Measurements from ENCODE around the gene PPP1R14C.

Gene PPP1R14C

GRCh38 chr6:150196942-150197745 is 54.3 kb downstream of the PPP1R14C start:
- DNase-seq = no peak

GRCh38 chr6:150198532-150198931 is 55.7 kb downstream of the PPP1R14C start:
- DNase-seq = no peak

GRCh38 chr6:150199241-150199640 is 56.4 kb downstream of the PPP1R14C start:
- DNase-seq = no peak

GRCh38 chr6:150200428-150201100 is 57.7 kb downstream of the PPP1R14C start:
- DNase-seq = no peak

GRCh38 chr6:150201285-150201684 is 58.4 kb downstream of the PPP1R14C start:
- DNase-seq = no peak

- DNase-seq = no peak
Measured at GRCh38 chr6:150201772-150202329, 59.0 kb downstream of the PPP1R14C start.

- DNase-seq = no peak
Measured at GRCh38 chr6:150202404-150202803, 59.6 kb downstream of the PPP1R14C start.

GRCh38 chr6:150202934-150203333 is 60.1 kb downstream of the PPP1R14C start:
- no peak for DNase-seq

- no peak for DNase-seq
Measured at GRCh38 chr6:150203378-150203777, 60.5 kb downstream of the PPP1R14C start.

GRCh38 chr6:150203871-150204545 is 61.2 kb downstream of the PPP1R14C start:
- DNase-seq = no peak

- no peak for DNase-seq
Measured at GRCh38 chr6:150204705-150205472, 62.0 kb downstream of the PPP1R14C start.

GRCh38 chr6:150207931-150208570 is 65.2 kb downstream of the PPP1R14C start:
- DNase-seq = no peak

GRCh38 chr6:150208611-150209352 is 65.9 kb downstream of the PPP1R14C start:
- no peak for DNase-seq

GRCh38 chr6:150209415-150209814 is 66.6 kb downstream of the PPP1R14C start:
- DNase-seq = no peak

GRCh38 chr6:150211700-150212511 is 69.1 kb downstream of the PPP1R14C start:
- no peak for DNase-seq

GRCh38 chr6:150212778-150213177 is 69.9 kb downstream of the PPP1R14C start:
- DNase-seq = no peak

- no peak for DNase-seq
Measured at GRCh38 chr6:150213301-150213700, 70.5 kb downstream of the PPP1R14C start.

- no peak for DNase-seq
Measured at GRCh38 chr6:150214310-150214709, 71.5 kb downstream of the PPP1R14C start.

GRCh38 chr6:150220634-150221551 is 78.0 kb downstream of the PPP1R14C start:
- no peak for DNase-seq
